Jurkat, Clone E6-1 (cell line): ENCODE measurements around the gene OTUB2.

ENCODE experiments used
- DNase-seq: peaks from one replicate; pipeline ENCODE4 v3.0.0-alpha.2; 2011; ENCODE audit warnings: low read depth, low spot score
- H3K4me3 ChIP-seq: 2 replicates; pipeline ENCODE4 v1.5.1; 2011; ENCODE audit warnings: mild to moderate bottlenecking, low read length, control low read depth, moderate library complexity

The OTUB2 gene

GRCh38 chr14:94036313-94037167 lies 10.4 kb downstream of the OTUB2 start:
- peak; percentile 67 for DNase-seq
- H3K4me3 ChIP-seq: no peak overlapping the region

DNA sequence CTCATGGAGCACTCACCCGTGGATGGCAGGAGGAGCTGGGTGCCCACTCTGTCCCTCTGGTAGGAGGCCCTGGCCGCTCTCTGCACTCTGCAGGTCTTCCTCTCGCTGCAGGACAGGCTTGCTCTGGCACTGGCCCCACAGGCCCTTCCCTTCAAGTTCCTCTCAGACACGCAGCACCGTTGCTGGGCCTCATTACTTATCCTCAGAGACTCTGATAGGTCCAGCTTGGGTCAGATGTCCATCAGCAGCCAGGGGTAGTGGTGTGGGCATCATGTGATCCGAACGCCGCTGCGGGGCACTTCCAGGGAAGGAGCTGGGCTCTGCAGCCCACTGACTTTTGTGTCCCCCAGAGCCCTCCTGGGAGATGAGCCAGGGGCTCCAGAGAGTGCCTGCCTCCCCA lies 11.8 kb downstream of the OTUB2 start:
- no peak for DNase-seq
- no peak overlapping the region for H3K4me3 ChIP-seq

DNA sequence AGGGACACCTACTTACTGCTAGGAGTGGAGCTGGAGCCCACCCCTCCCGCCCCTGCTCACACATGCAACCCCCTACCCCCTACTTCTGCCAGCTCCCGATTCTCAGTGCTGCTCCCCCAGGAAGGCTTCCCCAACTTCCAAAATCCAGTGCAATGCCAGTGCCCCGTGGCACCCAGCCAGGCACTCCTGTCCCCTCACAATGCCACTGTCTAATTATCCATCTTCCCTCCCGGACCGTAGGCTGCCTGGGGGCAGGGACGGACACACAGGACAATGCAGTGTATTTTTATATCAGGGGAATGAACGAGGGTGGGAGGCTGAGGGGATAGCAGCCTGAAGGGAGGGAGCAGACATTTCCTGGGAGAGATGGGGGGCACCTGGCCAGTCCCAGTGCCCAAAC lies 12.4 kb downstream of the OTUB2 start:
- no peak for DNase-seq

DNA sequence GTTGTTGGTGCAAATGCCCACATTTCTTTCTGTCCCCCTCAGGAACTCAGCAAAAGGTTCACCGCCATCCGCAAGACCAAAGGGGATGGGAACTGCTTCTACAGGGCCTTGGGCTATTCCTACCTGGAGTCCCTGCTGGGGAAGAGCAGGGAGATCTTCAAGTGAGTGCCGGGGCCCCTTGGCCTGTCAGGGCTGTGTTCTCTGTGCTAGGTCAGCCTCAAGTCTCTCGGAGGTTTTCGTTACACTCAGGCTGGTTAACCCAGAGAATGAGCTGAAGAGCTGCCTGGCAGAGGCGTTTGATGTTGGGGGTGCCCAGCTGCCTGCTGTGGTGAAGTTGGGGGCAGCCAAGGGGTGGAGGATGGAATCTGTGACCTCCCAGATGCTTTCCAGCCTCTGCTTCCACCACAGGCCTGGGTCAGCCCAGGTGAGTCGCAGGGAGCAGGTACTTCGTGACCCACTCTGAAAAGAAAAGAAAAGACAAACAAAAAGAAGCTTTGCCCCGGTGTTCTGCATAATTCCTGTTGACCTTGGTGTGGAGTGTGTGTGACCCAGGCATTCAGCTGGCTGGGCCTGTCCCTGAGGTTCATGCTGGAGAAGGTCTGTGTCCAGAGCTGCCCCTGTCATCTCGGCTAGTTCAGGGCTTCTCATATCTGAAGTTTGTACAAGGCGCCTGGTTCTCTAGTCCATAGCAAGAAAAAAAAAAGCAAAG lies 12.9 kb downstream of the OTUB2 start:
- no peak overlapping the region for H3K4me3 ChIP-seq
- no peak for DNase-seq

More for the DNA sequence above, 12.4 kb downstream of the OTUB2 start:
- no peak overlapping the region for H3K4me3 ChIP-seq

DNA sequence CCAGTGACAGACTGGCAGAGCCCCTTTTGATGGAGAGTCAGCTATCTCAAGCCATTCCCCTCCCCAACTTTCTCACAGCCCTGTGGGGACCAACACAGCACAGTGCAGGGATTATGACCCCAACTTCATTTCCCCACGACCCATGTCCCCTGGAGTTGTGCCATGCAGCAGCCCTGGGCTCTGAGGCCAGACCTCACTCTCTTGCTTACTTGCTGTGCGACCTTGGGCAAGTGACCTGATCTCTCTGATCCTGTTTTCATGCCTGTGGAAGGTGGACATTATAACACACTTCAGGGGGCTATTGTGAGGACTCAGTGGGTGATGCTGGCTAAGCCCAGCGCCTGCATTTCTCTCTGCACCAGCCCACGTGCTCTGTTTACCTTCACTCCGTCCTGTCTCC lies 14.1 kb downstream of the OTUB2 start:
- DNase-seq: no peak
- H3K4me3 ChIP-seq: no peak overlapping the region

DNA sequence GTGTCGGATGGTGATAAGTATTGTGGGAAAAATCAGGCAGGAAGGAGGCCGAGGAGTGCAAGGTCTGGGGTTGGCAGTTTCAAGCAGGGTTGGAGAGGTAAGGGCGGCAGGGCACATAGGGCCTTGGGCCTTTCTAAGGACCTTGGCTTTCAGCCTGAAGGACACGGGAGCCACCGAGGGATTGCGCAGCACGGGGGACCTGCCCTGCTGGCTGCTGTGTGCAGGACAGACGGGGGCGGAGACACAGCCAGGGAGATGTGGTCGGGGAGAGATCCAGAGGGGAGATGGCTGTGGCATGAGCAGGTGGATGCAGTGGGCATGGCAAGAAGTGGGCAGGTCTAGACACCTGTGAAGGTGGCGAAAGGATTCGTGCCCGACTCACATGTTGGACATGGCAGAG lies 14.7 kb downstream of the OTUB2 start:
- H3K4me3 ChIP-seq: no peak overlapping the region
- DNase-seq: no peak

DNA sequence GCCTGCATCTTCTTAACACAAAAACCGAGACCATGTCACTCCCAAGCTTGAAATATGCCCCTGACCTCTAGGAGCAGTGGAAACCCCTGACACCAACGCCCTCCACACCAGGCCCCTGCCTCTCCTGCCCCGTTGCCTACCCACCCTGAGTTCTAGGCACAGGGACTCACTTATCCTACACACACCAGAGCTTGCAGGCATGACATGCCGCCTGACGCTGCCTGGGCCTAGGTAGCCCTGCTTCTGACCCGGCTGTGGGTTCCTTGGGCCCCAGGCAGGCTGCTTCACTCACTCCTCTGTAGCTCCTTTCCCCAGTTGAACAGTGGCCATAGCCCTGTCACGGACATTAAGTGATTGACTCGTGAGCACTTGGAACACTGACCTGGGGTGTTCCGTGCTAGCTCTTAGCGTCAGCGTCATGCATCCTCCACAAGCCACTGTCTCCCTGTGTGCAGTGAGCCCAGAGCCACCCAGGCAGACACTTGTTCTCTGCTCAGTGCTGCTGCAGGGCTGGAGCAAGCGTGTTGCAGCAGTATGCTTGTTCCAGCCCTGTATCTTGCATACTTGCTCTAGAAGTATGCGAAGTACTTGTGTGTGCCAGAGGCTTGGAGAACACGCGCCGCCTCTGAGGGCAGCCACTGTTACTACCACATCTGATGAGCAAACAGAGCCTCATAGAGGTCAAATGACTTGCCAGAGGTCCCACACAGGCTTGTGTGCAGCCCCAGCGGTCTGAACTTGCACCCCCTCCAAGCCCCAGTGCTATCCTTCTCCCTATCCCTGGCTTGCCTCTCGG lies 15.6 kb downstream of the OTUB2 start:
- no peak overlapping the region for H3K4me3 ChIP-seq
- DNase-seq: no peak

- H3K4me3 ChIP-seq: no peak overlapping the region
- no peak for DNase-seq
These were observed 16.4 kb downstream of the OTUB2 start for GRCh38 chr14:94042433-94043091.

GRCh38 chr14:94043111-94043755 lies 17.1 kb downstream of the OTUB2 start:
- H3K4me3 ChIP-seq: no peak overlapping the region
- no peak for DNase-seq

GRCh38 chr14:94043756-94044475 lies 17.8 kb downstream of the OTUB2 start:
- H3K4me3 ChIP-seq: no peak overlapping the region

GRCh38 chr14:94044476-94045091 lies 18.4 kb downstream of the OTUB2 start:
- no peak overlapping the region for H3K4me3 ChIP-seq
- DNase-seq: no peak

More at GRCh38 chr14:94043756-94044475, 17.8 kb downstream of the OTUB2 start:
- no peak for DNase-seq

- DNase-seq: no peak
- no peak overlapping the region for H3K4me3 ChIP-seq
These were observed 19.0 kb downstream of the OTUB2 start for GRCh38 chr14:94045101-94045500.

DNA sequence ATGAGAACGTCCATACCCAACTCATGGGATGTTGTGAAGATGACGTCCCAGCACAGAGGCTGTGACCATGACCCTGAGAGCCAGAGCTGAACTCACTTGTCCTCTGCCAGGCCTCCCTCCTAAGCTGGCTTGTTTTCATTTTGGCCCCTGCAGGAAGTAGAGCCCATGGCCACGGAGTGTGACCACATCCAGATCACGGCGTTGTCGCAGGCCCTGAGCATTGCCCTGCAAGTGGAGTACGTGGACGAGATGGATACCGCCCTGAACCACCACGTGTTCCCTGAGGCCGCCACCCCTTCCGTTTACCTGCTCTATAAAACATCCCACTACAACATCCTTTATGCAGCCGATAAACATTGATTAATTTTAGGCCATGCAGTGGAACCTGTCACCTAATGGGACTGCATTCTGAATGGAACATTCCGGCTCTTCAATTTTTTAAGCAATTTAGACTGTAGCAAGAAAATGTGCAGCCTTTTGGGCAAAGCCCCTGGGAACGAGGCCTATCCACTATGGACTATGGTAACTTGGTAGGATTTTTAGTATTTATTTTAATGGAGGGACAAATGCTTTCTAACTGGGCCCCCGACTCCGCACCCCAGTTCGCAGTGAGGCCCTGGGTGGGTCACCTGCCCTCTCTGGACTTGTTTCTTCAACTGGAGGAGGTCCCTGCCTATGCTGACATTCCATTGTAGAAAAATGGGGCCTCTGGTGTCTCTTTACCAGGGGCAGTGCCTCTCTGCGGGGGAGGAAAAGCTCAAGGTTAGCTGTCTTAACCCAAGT lies 19.6 kb downstream of the OTUB2 start:
- no peak overlapping the region for H3K4me3 ChIP-seq
- no peak for DNase-seq

DNA sequence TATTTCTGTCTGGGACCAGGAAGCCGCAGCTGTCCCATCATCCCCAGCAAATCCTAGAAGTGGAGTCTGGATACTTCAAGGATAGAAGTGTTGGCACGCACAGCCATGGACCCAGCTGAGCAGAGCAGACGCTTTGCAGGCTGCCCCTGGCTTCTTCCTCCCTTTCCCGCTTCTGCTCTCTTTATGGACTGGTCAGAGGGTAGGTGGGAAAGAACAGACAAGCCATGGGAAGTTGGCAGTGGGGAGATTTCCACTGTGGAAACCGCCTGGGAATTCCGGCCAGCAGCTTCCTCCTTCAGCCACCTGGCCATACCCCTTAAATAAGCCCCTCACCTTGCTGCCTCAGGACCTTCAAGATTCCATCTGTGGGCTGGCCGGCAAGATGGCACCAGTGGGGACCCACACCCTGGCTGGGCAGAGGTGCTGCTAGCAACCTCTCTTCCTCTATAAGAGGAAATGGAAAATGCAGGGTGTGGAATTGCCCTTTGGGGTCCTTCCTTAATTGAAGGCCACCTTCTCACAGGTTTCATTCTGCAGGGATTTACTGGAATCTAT lies 20.6 kb downstream of the OTUB2 start:
- DNase-seq: no peak

GRCh38 chr14:94047581-94047980 lies 21.4 kb downstream of the OTUB2 start:
- DNase-seq: no peak
- H3K4me3 ChIP-seq: no peak overlapping the region

More for the DNA sequence above, 20.6 kb downstream of the OTUB2 start:
- no peak overlapping the region for H3K4me3 ChIP-seq

DNA sequence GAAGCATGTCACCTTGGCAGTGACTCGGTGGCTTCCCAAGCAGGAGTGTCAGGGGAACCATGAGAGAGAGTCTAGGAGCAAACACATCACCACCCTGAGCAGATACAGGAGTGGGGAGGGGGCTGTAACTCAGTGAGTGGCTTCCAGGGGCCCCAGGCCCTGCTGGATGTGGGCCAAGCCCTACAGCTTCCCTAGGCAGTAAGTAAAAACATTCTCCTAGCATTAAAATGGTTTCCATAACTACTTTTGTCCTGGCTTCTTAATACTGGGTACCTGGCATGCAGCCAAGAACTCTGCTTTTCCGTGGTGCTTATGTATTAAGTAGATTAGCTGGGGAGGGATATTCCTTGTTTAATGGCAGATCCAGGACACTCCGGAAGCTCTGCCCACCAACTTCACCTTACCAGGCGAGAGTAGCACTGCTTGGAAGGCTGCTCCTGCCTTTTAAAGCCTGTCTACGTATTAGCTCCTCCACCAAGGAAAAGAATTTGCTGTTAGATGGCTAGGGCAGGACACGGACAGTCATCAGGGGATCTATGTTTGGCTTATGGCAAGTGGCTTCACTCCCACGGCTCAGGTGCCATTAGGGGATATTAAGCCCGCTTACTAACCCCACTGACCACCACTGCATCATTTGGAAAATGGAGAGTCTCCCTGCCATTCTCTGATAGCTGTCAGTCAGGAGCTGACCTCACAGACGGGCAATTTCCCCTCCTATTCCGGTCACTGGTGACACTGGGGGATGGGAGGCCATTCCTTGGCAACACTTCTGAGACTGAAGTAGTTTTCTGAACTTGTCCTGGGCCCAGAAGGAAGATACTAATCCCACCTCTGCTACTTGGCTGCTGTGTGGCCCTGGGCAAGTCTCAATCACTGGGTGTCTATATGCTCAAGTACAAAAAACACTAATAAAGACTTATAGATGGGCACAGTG lies 22.8 kb downstream of the OTUB2 start:
- no peak overlapping the region for H3K4me3 ChIP-seq
- no peak for DNase-seq
